HEK293 (cell line): ENCODE results near the gene TAAR6.

Experiments
- CTCF ChIA-PET: fragments of 350-600 bp; formaldehyde crosslinking; extraction: SDS; loops from one replicate; lab custom pipeline; 2021; ENCODE audit warnings: antibody characterized with exemption; lab: Yijun Ruan, JAX
- POLR2A ChIA-PET: fragments of 300-600 bp; formaldehyde crosslinking; extraction: SDS; loops from one replicate; lab custom pipeline; 2020; ENCODE audit warnings: antibody characterized with exemption, inconsistent platforms; lab: Yijun Ruan, JAX
- H3K27ac ChIP-seq: fragments of 200-500 bp; sonication (Bioruptor generic); 2 replicates; pipeline ENCODE4 v1.5.1; 2014; ENCODE audit warnings: low read depth, low read length, control low read depth, inconsistent platforms; ENCODE audit errors: extremely low read depth
- H3K36me3 ChIP-seq, 2 experiments: fragments of 200-500 bp in 1 of 2; sonication (Bioruptor generic) in 1 of 2; 1 replicate in 1 of 2; 2 replicates in 1 of 2; pipeline ENCODE4 v1.5.1; 2014 to 2017; ENCODE audit warnings: inconsistent platforms in 2 of 2, low read length in 2 of 2; ENCODE audit not compliant: control insufficient read depth in 2 of 2, insufficient read depth in 1 of 2
- H3K4me1 ChIP-seq: fragments of 200-500 bp; sonication (Bioruptor generic); 2 replicates; pipeline ENCODE4 v1.5.1; 2014; ENCODE audit warnings: mild to moderate bottlenecking, low read length, inconsistent platforms; ENCODE audit not compliant: control insufficient read depth, insufficient read depth
- H3K4me3 ChIP-seq: 2 replicates; pipeline ENCODE4 v1.5.1; 2011; ENCODE audit warnings: low read depth, mild to moderate bottlenecking, control low read depth, low read length, moderate library complexity
- H3K9me3 ChIP-seq: fragments of 200-500 bp; sonication (Bioruptor generic); 2 replicates; pipeline ENCODE4 v1.5.1; 2014; ENCODE audit warnings: low read depth, low read length, inconsistent platforms; ENCODE audit not compliant: control insufficient read depth, insufficient read depth
- AEBP2 ChIP-seq: fragments of 450-650 bp; formaldehyde crosslinking; IDR thresholded peaks from 2 replicates; pipeline ENCODE4 v1.5.1; 2016; ENCODE audit warnings: missing biosample characterization, missing genetic modification characterization, borderline replicate concordance
- FEZF1 ChIP-seq: fragments of 450-650 bp; formaldehyde crosslinking; IDR thresholded peaks from 2 replicates; pipeline ENCODE4 v1.5.1; 2016; ENCODE audit warnings: missing biosample characterization, missing genetic modification characterization
- INSM2 ChIP-seq: fragments of 450-650 bp; formaldehyde crosslinking; IDR thresholded peaks from 2 replicates; pipeline ENCODE4 v1.5.1; 2016; ENCODE audit warnings: missing biosample characterization, missing genetic modification characterization
- KLF7 ChIP-seq: fragments of 450-650 bp; formaldehyde crosslinking; IDR thresholded peaks from 2 replicates; pipeline ENCODE4 v1.5.1; 2016; ENCODE audit warnings: missing biosample characterization, missing genetic modification characterization, borderline replicate concordance
- MYNN ChIP-seq: fragments of 450-650 bp; formaldehyde crosslinking; IDR thresholded peaks from 2 replicates; pipeline ENCODE4 v1.5.1; 2016; ENCODE audit warnings: missing biosample characterization, missing genetic modification characterization, borderline replicate concordance
- PRDM6 ChIP-seq: fragments of 450-650 bp; formaldehyde crosslinking; IDR thresholded peaks from 2 replicates; pipeline ENCODE4 v1.5.1; 2017; ENCODE audit warnings: missing biosample characterization, missing genetic modification characterization
- REST ChIP-seq: fragments of 450-650 bp; formaldehyde crosslinking; IDR thresholded peaks from 2 replicates; pipeline ENCODE4 v1.5.1; 2016; ENCODE audit warnings: missing biosample characterization, missing genetic modification characterization
- SP3 ChIP-seq: fragments of 450-650 bp; formaldehyde crosslinking; IDR thresholded peaks from 2 replicates; pipeline ENCODE4 v1.5.1; 2016; ENCODE audit warnings: missing biosample characterization, missing genetic modification characterization
- ZBTB26 ChIP-seq: fragments of 450-650 bp; formaldehyde crosslinking; optimal IDR thresholded peaks from 2 replicates; pipeline ENCODE3; 2016; ENCODE audit warnings: missing biosample characterization, mild to moderate bottlenecking, missing genetic modification characterization
- ZFP3 ChIP-seq: fragments of 450-650 bp; formaldehyde crosslinking; IDR thresholded peaks from 2 replicates; pipeline ENCODE4 v1.5.1; 2016; ENCODE audit warnings: low read depth, missing biosample characterization, missing genetic modification characterization
- ZFP69B ChIP-seq: fragments of 450-650 bp; formaldehyde crosslinking; IDR thresholded peaks from 2 replicates; pipeline ENCODE4 v1.5.1; 2016; ENCODE audit warnings: missing biosample characterization, missing genetic modification characterization
- ZNF132 ChIP-seq: fragments of 450-650 bp; formaldehyde crosslinking; IDR thresholded peaks from 2 replicates; pipeline ENCODE4 v1.5.1; 2017; ENCODE audit warnings: missing biosample characterization, missing genetic modification characterization, borderline replicate concordance
- ZNF155 ChIP-seq: fragments of 450-650 bp; formaldehyde crosslinking; IDR thresholded peaks from 2 replicates; pipeline ENCODE4 v1.5.1; 2016; ENCODE audit warnings: missing biosample characterization, missing genetic modification characterization
- ZNF175 ChIP-seq: fragments of 450-650 bp; formaldehyde crosslinking; IDR thresholded peaks from 2 replicates; pipeline ENCODE4 v1.5.1; 2016; ENCODE audit warnings: missing biosample characterization, missing genetic modification characterization
- ZNF211 ChIP-seq: fragments of 450-650 bp; formaldehyde crosslinking; IDR thresholded peaks from 2 replicates; pipeline ENCODE4 v1.5.1; 2016; ENCODE audit warnings: low read depth, missing biosample characterization, missing genetic modification characterization
- ZNF23 ChIP-seq: fragments of 450-650 bp; formaldehyde crosslinking; IDR thresholded peaks from 2 replicates; pipeline ENCODE4 v1.5.1; 2016; ENCODE audit warnings: missing biosample characterization, missing genetic modification characterization, borderline replicate concordance
- ZNF311 ChIP-seq: fragments of 450-650 bp; formaldehyde crosslinking; IDR thresholded peaks from 2 replicates; pipeline ENCODE4 v1.5.1; 2017; ENCODE audit warnings: missing biosample characterization, missing genetic modification characterization, borderline replicate concordance
- ZNF354C ChIP-seq: fragments of 450-650 bp; formaldehyde crosslinking; IDR thresholded peaks from 2 replicates; pipeline ENCODE4 v1.5.1; 2016; ENCODE audit warnings: missing biosample characterization, missing genetic modification characterization, low read depth, borderline replicate concordance
- ZNF423 ChIP-seq: fragments of 450-650 bp; formaldehyde crosslinking; IDR thresholded peaks from 2 replicates; pipeline ENCODE4 v1.5.1; 2016; ENCODE audit warnings: missing biosample characterization, missing genetic modification characterization
- ZNF473 ChIP-seq: fragments of 450-650 bp; formaldehyde crosslinking; IDR thresholded peaks from 2 replicates; pipeline ENCODE4 v1.5.1; 2017; ENCODE audit warnings: missing biosample characterization, missing genetic modification characterization
- ZNF48 ChIP-seq: fragments of 450-650 bp; formaldehyde crosslinking; IDR thresholded peaks from 2 replicates; pipeline ENCODE4 v1.5.1; 2016; ENCODE audit warnings: missing biosample characterization, missing genetic modification characterization
- ZNF521 ChIP-seq: fragments of 450-650 bp; formaldehyde crosslinking; IDR thresholded peaks from 2 replicates; pipeline ENCODE4 v1.5.1; 2017; ENCODE audit warnings: missing biosample characterization, mild to moderate bottlenecking, missing genetic modification characterization
- ZNF549 ChIP-seq: fragments of 450-650 bp; IDR thresholded peaks from 2 replicates; pipeline ENCODE4 v1.5.1; 2018; ENCODE audit warnings: missing biosample characterization, missing genetic modification characterization, mild to moderate bottlenecking, inconsistent platforms, moderate library complexity
- ZNF623 ChIP-seq: fragments of 450-650 bp; formaldehyde crosslinking; IDR thresholded peaks from 2 replicates; pipeline ENCODE4 v1.5.1; 2016; ENCODE audit warnings: missing biosample characterization, missing genetic modification characterization
- ZNF692 ChIP-seq: fragments of 450-650 bp; formaldehyde crosslinking; IDR thresholded peaks from 2 replicates; pipeline ENCODE4 v1.5.1; 2016; ENCODE audit warnings: missing biosample characterization, missing genetic modification characterization

The TAAR6 gene

GRCh38 chr6:132612449-132613108 lies 42.5 kb downstream of the TAAR6 start:
- ChIA-PET CTCF (interaction anchor here (0.6 kb wide), 1 partner anchor 18 kb away, joined by 3 read pairs; no protein-coding TSS in a partner anchor), POLR2A (no interaction called here)
- H3K36me3 ChIP-seq, result no peaks in the 10 kb centered on the region
- no peaks in the 10 kb centered on the region for H3K9me3 ChIP-seq
- H3K4me1 ChIP-seq, result no peaks in the 10 kb centered on the region
- no peak for TF ChIP-seq AEBP2 (tag by site-specific recombination)
- no peak for TF ChIP-seq ZFP3
- no peak for TF ChIP-seq FEZF1 (tag by site-specific recombination)
- TF ChIP-seq ZNF311 (tag by site-specific recombination), result no peak
- no peak for TF ChIP-seq PRDM6
- TF ChIP-seq ZNF132, result no peak
- no peak for TF ChIP-seq SP3 (tag by site-specific recombination)
- TF ChIP-seq INSM2 (tag by site-specific recombination), result no peak
- no peak for TF ChIP-seq ZNF521
- no peak for TF ChIP-seq ZNF48
- no peak for TF ChIP-seq MYNN (tag by site-specific recombination)
- TF ChIP-seq ZBTB26 (tag by site-specific recombination), result no peak
- no peak for TF ChIP-seq ZNF354C
- TF ChIP-seq ZNF175 (tag by site-specific recombination), result no peak
- no peak for TF ChIP-seq ZNF473 (tag by site-specific recombination)
- no peak for TF ChIP-seq ZNF692 (tag by site-specific recombination)
- TF ChIP-seq ZNF155, result no peak
- no peak for TF ChIP-seq ZFP69B (tag by site-specific recombination)
- TF ChIP-seq ZNF423 (tag by site-specific recombination), result no peak
- no peak overlapping the region for H3K27ac ChIP-seq
- H3K4me3 ChIP-seq, result no peak overlapping the region

- ChIA-PET POLR2A (no interaction called here), CTCF (no interaction called here)
- H3K27ac ChIP-seq, result no peak overlapping the region
- no peaks in the 10 kb centered on the region for H3K9me3 ChIP-seq
- H3K36me3 ChIP-seq, result no peaks in the 10 kb centered on the region
- no peaks in the 10 kb centered on the region for H3K4me1 ChIP-seq
- no peak overlapping the region for H3K4me3 ChIP-seq
- TF ChIP-seq ZNF473 (tag by site-specific recombination), result no peak
- TF ChIP-seq REST (tag by site-specific recombination), result no peak
- no peak for TF ChIP-seq ZNF549 (tag by site-specific recombination)
- no peak for TF ChIP-seq ZNF211 (tag by site-specific recombination)
- no peak for TF ChIP-seq ZNF23 (tag by site-specific recombination)
- no peak for TF ChIP-seq MYNN (tag by site-specific recombination)
- no peak for TF ChIP-seq ZNF623 (tag by site-specific recombination)
- TF ChIP-seq KLF7 (tag by site-specific recombination), result no peak
Observed at GRCh38 chr6:132614554-132614953, 44.4 kb downstream of the TAAR6 start.
